GM18873 (cell line): Measurements from ENCODE around the gene CCDC154.

Experiments used
- ATAC-seq: cut with Tn5 transposase; IDR thresholded peaks from one replicate; pipeline ENCODE4 v1.9.1; 2021; ENCODE audit warnings: mild to moderate bottlenecking, moderate library complexity, moderate number of reproducible peaks; ENCODE audit not compliant: unreplicated experiment, low FRiP score

The CCDC154 gene

DNA sequence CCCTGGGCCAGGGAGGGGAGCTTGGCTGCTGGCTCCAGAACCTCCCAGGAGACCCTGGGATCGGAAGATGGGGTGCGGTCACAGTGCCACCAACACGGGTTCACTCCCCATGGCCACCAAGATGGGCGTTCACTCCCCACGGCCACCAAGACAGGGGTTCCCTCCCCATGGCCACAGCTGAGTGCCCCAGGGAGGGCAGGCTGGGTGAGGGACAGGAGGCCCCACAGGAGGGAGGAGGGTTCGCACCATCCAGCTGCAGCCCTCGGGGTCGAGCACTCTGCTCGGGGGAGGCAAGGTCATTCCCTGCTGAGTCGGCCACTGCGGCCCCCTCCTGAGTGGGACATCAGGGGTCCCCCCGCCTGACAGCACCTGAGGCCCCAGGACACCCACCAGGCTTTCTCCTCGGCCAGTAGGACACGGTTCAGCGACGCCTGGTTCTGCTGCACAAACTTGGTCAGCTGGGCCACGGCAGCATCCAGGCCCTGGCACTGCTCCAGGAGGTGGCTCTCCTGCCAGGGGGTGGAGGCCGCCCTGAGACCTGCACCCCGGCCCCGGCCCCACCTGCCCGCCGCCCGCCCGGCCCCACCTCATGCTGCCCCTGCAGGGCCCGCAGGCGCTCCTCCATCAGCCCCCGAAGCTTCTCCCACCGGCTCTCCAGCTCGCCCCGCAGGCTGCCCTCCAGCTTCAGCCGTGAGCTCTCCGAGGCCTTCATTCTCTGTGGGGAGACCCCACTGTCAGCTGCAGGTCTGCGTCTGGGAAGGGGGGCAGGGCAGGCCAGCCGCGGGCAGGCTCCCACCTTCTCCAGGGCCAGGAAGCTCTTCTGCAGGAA lies 5.9 kb downstream of the CCDC154 start:
- no peak for ATAC-seq

DNA sequence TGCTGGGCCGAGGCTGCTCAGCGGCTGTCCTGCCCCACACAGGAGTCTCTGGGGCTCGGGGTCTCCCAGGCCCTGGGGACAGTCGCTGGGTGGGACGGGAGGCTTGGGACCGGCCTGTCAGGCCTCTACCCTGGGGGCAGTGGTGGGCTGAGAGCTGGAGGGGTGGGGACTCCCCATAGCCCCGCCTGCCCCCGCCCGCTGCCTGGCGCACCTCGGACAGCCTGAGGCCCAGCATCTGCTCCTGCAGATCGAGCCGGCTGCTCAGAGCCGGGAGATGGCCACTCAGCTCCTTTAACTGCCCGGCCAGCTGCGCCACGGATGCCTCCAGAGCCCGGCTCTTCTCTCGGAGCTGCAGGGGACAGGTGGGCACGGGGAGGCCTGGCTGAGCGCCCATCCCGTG lies 6.8 kb downstream of the CCDC154 start:
- ATAC-seq = no peak

DNA sequence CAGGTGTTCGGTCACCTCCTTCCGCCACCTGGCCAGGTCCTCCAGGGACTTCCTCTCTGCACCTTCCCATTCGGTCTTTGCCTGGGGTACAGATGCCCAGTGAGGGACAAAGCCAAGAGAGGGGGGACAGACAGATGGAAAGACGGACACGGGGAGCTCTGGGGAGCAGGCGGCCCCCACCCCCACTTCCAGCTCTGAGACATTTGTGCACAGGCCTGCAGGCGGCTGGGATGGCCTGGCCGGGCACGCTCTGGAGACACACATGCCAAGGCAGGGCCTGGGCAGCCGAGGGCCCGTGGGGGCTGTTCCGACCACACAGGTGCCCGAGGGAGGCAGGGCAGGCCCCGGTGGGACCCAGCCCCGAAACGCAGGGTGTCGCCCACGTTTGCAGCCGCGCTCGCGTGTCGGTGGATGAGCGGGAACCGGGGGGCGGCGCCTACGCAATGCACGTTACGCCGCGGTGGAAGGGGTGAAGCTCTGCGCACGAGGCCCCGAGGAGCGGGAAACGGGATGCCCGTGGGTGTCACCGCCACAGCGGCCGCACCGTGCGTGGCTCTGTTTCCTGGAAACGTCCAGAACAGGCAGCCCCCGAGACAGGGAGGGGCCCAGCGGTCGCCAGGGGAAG lies 7.5 kb downstream of the CCDC154 start:
- no peak for ATAC-seq

DNA sequence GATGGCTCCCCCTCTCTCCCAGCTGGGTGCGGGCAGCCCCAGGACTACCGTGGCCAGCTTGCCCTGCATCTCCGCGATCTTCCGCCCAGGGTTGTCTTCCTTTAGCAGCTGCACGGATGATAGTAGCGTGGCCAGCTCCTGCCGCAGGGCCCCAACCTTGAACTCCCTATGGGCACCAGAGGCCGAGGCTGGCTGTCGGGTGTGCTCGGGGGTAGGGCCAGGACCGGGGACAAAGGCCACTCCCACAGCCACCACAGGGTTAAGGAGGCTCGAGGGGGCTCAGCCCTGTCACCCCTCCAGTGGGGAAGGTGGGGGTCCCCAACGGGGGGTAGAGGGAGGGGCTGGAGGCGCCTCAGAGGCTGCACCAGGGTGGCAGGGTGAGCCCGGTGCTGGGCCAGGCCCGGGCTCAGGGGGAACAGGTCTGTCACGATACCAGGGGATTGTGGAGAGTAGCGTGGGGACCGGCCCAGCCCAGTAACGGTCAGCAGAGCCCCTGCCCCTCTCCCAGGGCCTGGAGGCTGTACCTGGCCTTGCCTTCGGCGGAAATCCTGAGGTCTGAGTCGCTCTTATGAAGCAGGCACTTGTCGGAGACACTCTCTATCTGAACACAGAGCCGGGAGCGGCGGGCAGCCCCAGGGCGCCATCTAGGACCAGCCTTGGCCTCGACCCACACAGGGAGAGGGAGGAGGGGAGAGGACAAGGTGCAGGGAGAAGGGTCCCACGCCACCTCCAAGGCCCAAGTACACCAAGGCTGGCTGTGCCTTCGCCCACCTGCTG lies 8.2 kb downstream of the CCDC154 start:
- ATAC-seq = no peak

GRCh38 chr16:1434644-1435592 lies 9.4 kb downstream of the CCDC154 start:
- ATAC-seq = no peak

- ATAC-seq = no peak
Measured at GRCh38 chr16:1433756-1434155, 10.6 kb downstream of the CCDC154 start.

DNA sequence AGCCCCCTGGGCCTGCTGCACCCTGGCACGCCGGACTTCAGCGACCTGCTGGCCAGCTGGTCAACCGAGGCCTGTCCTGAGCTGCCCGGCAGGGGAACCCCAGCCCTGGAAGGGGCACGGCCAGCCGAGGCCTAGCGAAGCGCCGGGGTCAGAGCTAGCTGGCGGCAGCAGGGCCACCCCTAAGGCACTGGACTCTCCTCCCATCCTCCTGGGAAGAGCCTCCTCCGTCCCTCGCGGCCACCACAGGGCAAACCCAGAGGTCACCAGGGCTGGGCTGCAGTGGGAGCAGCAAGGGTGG lies 11.1 kb downstream of the CCDC154 start:
- no peak for ATAC-seq

- no peak for ATAC-seq
Measured at GRCh38 chr16:1432388-1433262, 11.7 kb downstream of the CCDC154 start.

DNA sequence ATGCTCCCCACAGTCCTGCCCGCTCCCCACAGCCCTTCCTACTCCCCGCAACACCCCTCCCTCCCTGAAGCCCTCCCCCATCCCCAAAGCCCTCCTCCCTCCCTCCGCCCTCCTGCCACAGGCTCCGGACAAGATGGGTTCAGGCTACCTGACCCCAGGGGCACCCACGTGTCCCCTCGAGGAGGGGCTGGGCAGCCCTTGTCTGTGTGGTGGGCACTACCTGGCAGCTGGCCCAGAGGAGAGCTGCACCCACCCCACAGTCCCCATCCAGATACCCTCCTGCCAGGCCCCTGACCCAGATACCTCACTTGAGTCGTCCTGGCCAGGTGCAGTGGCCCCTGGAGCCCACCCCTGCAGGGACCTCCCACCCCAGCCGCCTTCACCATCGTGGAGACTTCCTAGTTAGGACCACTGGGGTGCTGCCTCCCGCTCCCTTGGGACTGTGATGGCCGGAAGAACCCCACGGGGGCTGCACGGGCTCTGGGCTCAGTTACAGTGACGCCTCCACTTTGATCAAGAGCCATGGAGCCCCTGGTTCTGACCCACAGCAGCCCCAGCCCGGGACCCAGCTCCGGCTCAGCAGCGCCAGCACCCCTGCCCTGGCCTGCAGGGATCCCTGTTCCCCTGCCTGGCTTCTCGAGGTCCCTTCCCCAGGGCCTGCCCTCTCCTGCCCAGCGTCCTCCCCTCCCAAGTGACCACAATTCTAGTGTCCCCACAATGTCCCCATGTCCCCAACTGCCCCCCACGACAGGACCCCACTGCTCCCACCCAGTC lies 12.7 kb downstream of the CCDC154 start:
- ATAC-seq = no peak

GRCh38 chr16:1430759-1431496 lies 13.4 kb downstream of the CCDC154 start, which contains the start of gene PERCC1:
Gene PERCC1, plus strand, starts transcription at chr16:1431078. Its CDS starts 1,516 bp downstream, at chr16:1432594.
- no peak for ATAC-seq

DNA sequence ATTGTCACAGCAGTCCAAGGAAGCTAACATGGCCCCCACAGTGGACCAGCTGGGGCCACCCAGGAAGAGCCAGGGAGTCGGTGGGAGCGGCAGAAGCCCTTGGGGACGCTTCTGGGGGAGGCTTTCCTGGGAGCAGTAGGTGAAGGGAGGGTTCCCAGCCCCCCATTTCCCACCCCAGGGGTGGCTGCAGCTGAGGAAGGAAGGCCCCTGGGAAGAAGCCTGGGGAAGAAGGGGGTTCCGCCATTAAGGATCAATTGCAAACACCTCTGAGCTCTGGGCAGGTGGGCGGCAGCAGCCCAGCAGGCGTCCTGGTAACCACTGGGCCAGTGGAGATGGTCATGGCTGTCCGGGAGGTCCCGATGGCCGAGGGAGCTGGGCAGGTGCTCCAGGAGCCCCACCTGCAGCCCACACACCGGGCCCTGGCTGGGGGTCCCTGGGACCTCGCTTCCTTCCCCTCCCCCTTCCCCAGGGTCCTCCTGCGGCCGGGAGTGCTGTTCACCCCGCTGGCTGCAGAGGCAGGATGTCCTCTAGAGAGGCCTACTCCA lies 14.1 kb downstream of the CCDC154 start:
- ATAC-seq = no peak

GRCh38 chr16:1429631-1430030 lies 14.7 kb downstream of the CCDC154 start:
- no peak for ATAC-seq

GRCh38 chr16:1429012-1429411 lies 15.3 kb downstream of the CCDC154 start:
- no peak for ATAC-seq

DNA sequence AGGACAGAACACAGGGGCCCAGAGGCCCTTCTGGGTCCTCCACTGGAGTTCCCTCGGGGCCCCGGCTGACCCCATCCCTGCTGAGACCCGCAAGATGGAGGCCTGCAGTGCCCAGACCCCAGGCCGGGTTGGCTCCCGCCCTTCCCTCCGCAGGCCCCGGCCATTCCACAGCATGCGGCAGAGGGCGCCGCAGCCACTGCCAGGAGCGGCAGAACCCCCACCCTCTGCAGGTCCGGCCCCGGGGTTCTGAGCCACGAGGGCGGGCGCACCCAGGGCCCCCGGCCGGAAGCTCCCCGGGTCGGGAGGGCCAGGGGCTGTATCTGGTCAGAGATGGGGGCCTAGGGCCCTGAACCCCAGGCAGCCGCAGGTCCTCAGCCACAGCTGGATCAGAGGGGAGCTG lies 15.8 kb downstream of the CCDC154 start:
- ATAC-seq = no peak

DNA sequence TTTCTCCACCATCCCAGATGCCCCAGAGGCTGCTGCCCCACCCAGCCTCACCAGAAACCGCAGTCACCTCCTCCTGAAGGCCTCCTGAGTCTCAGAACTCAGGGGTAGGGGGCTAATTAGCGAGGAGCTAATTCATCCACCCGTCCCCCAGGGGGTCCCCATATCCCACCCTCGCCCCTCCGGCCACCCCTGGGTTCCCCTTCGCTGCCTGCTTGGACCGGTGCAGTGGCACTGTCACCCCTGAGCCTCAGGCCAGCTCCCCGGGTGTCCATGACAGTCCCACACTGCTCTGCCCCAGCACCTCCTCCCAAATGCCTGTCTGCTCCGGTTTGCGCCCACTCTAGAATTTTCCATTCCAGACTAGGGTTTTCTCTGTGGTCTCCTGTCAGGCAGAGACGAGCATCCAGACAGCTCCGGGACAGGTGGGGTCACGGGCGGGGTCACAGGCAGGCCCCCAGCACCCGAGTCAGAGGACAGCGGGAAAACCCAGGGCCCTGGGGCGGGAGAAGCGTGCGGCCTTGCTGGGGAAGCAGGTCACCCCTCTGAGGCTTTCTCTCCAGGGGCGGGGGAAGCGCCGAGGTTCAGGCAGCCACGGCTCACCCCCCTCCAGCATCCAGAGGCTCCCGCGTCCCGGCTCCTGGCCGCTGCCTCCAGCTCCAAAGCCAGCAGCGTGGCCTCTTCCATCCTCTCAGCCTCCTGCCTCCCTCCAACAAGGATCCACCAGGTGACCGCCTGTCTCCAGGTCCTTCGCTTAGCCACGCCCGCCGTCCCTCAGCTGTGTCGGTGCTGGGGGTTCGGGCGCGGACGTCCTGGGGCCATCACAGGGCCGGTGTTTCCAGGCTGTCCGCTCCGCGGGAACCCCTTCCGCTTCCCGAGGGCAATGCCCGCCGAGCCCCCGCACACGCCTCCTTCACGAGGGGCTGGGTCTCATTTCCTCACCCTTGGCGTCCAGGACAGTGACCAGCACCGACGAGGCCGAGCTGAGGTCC lies 16.6 kb downstream of the CCDC154 start:
- no peak for ATAC-seq

DNA sequence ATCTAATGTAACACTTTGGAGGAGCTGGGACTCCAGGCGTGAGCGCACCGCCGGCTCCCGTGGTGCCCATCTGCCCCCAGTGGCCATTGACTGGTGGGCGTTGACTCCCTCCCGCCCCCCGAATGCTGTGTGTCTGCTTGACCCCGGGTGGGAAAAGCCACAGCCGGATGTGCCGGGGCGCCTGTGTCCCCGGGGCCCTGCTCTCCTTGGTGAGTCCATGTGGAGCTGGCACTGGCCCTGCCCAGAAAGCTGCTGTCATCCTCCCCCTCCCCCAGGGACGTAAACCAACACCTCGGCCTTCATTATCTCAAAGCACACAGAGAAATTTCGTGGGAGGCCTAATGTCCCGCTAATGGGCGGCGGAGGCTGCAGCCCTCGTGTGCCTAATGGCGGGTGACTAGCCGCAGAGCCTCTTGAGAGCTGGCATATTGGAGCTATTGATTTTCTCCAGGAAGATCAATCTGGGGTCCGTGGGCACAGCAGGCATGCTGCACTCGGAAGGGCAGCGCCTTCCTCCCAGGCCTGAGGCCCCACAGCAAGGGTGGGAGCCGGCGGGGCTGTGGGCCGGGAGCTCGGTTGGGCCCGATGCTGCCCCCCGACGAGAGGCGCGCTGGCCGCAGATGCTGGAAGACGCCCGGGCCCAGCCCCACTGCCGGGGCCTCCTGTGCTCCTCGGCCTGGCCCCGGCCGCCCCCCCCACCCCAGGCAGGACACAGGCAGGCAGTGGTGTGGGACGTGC lies 17.5 kb downstream of the CCDC154 start:
- no peak for ATAC-seq
